NCI-H146 (cell line): ENCODE results near the gene RABGAP1.

Experiments
- DNase-seq: peaks from one replicate; lab custom pipeline; 2025; lab: John Stamatoyannopoulos, UW

The RABGAP1 gene

GRCh38 chr9:123081824-123082223, 141.0 kb downstream of the RABGAP1 start:
- no peak for DNase-seq

- DNase-seq: no peak
Measured at GRCh38 chr9:123083680-123084079, 142.9 kb downstream of the RABGAP1 start.

- DNase-seq: no peak
Measured at GRCh38 chr9:123084256-123084655, 143.4 kb downstream of the RABGAP1 start.

- DNase-seq: no peak
Measured at GRCh38 chr9:123085916-123086315, 145.1 kb downstream of the RABGAP1 start.

GRCh38 chr9:123087359-123087888, 146.6 kb downstream of the RABGAP1 start:
- no peak for DNase-seq

- no peak for DNase-seq
Measured at GRCh38 chr9:123089040-123089439, 148.2 kb downstream of the RABGAP1 start.

- no peak for DNase-seq
Measured at GRCh38 chr9:123089790-123090189, 149.0 kb downstream of the RABGAP1 start.

GRCh38 chr9:123090198-123090896, 149.5 kb downstream of the RABGAP1 start:
- DNase-seq: no peak

- no peak for DNase-seq
Measured at GRCh38 chr9:123090956-123091355, 150.1 kb downstream of the RABGAP1 start.

GRCh38 chr9:123091459-123091858, 150.6 kb downstream of the RABGAP1 start:
- DNase-seq: no peak

- DNase-seq: no peak
Measured at GRCh38 chr9:123093141-123093540, 152.3 kb downstream of the RABGAP1 start.

- no peak for DNase-seq
Measured at GRCh38 chr9:123096987-123097386, 156.2 kb downstream of the RABGAP1 start.

GRCh38 chr9:123097430-123098095, 156.7 kb downstream of the RABGAP1 start:
- DNase-seq: no peak

- DNase-seq: no peak
Measured at GRCh38 chr9:123098096-123098459, 157.3 kb downstream of the RABGAP1 start.

- DNase-seq: no peak
Measured at GRCh38 chr9:123099042-123099441, 158.2 kb downstream of the RABGAP1 start.

- no peak for DNase-seq
Measured at GRCh38 chr9:123099548-123099947, 158.7 kb downstream of the RABGAP1 start.

GRCh38 chr9:123102375-123103113, 161.7 kb downstream of the RABGAP1 start:
- no peak for DNase-seq

- no peak for DNase-seq
Measured at GRCh38 chr9:123104807-123105206, 164.0 kb downstream of the RABGAP1 start.

GRCh38 chr9:123105490-123105889, 164.7 kb downstream of the RABGAP1 start:
- no peak for DNase-seq

- DNase-seq: no peak
Measured at GRCh38 chr9:123107639-123108285, 166.9 kb downstream of the RABGAP1 start.

- DNase-seq: no peak
Measured at GRCh38 chr9:123108976-123109375, 168.2 kb downstream of the RABGAP1 start.

GRCh38 chr9:123109540-123110279, 168.9 kb downstream of the RABGAP1 start:
- DNase-seq: no peak
